ENCODE results near the gene GNG7.
"Not testable (repeated sequence)": the region's sequence is repeated elsewhere in the genome, so short reads cannot be mapped to it uniquely, and the experiment has no call there.

The GNG7 gene

DNA sequence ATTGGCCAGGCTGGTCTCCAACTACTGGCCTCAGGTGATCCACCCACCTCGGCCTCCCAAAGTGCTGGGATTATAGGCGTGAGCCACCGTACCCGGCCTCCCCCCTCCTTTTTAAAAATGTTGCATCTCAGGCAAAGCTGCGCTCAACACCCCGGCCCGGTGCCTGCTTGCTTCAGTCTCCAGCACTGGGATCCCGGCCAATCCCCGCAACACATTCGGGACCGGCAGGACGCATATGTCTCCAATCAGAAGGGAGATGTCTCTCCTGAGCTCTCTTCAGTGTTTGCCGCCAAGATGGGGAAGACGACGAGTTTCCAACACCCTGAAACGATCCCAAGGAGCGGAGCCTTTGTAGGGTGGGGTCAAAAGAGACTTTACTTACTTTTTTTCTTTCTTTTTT, 16.1 kb downstream of the GNG7 start:
- no peaks in the 10 kb centered on the region for H3K4me1 ChIP-seq (ENCODE audit: control insufficient read depth, insufficient read depth, low read length)
- H3K9me3 ChIP-seq (ENCODE audit: control insufficient read depth, insufficient read depth, low read length): no peaks in the 10 kb centered on the region
- H3K4me3 ChIP-seq (ENCODE audit: low read depth, low read length): no peak overlapping the region
- no peaks in the 10 kb centered on the region for H3K27me3 ChIP-seq (ENCODE audit: control insufficient read depth, insufficient read depth, low read length)
- no peak overlapping the region for H3K9ac ChIP-seq (ENCODE audit: low read depth, low read length)
- no peaks in the 10 kb centered on the region for H3K36me3 ChIP-seq (ENCODE audit: control insufficient read depth, insufficient read depth, low read length)
- H3K27ac ChIP-seq (ENCODE audit: low read depth, low read length): no peak overlapping the region

DNA sequence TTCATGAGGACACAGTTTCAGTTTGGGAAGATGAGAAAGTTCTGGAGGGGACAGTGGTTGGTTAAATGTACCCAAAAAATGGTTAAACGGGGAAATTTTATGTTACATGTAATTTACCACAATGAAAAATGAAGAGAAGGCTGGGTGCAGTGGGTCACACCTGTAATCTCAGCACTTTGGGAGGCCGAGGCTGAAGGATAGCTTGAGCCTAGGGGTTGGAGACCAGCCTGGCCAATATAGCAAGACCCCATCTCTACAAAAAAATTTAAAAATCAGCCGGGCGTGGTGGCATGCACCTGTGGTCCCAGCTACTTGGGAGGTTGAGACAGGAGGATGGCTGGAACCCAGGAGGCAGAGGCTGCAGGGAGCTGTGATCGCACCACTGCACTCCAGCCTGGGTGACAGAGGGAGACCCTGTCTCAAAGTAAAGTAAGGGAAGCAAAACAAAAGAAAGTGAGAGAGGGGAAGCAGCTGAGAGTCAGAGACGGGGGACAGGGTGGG, 17.2 kb downstream of the GNG7 start:
- Histone ChIP-seq H3K4me3 (ENCODE audit: low read depth, low read length) (no peak overlapping the region), H3K9me3 (ENCODE audit: control insufficient read depth, insufficient read depth, low read length) (no peaks in the 10 kb centered on the region), H3K9ac (ENCODE audit: low read depth, low read length) (no peak overlapping the region), H3K36me3 (ENCODE audit: control insufficient read depth, insufficient read depth, low read length) (no peaks in the 10 kb centered on the region), H3K4me1 (ENCODE audit: control insufficient read depth, insufficient read depth, low read length) (no peaks in the 10 kb centered on the region), H3K27ac (ENCODE audit: low read depth, low read length) (no peak overlapping the region), H3K27me3 (ENCODE audit: control insufficient read depth, insufficient read depth, low read length) (no peaks in the 10 kb centered on the region)

- Histone ChIP-seq H3K4me3 (ENCODE audit: low read depth, low read length) (no peak overlapping the region), H3K9me3 (ENCODE audit: control insufficient read depth, insufficient read depth, low read length) (no peaks in the 10 kb centered on the region), H3K27me3 (ENCODE audit: control insufficient read depth, insufficient read depth, low read length) (no peaks in the 10 kb centered on the region), H3K4me1 (ENCODE audit: control insufficient read depth, insufficient read depth, low read length) (no peaks in the 10 kb centered on the region), H3K36me3 (ENCODE audit: control insufficient read depth, insufficient read depth, low read length) (no peaks in the 10 kb centered on the region), H3K9ac (ENCODE audit: low read depth, low read length) (no peak overlapping the region), H3K27ac (ENCODE audit: low read depth, low read length) (no peak overlapping the region)
These were observed 19.0 kb downstream of the GNG7 start for GRCh38 chr19:2683430-2684003.

DNA sequence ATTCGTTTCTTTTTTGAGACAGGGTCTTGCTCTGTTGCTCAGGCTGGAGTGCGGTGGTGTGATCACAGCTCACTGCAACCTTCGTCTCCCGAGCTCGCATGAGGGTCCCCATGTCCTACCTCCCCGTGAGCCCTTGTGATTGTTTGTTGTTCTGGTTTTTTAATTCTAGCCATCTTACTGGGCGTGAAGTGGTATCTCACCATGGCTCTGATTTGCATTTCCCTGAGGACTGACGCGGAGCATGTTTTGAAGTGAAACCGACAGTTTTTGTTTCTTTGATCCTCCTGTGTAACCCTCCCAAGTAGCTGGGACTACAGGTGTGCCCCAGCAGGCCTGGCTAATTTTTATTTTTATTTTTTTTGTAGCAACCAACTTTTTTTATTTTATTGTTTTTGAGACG, 21.7 kb downstream of the GNG7 start:
- Histone ChIP-seq H3K27me3 (ENCODE audit: control insufficient read depth, insufficient read depth, low read length) (no peaks in the 10 kb centered on the region), H3K4me1 (ENCODE audit: control insufficient read depth, insufficient read depth, low read length) (no peaks in the 10 kb centered on the region), H3K9ac (ENCODE audit: low read depth, low read length) (no peak overlapping the region), H3K4me3 (ENCODE audit: low read depth, low read length) (no peak overlapping the region), H3K27ac (ENCODE audit: low read depth, low read length) (no peak overlapping the region), H3K36me3 (ENCODE audit: control insufficient read depth, insufficient read depth, low read length) (no peaks in the 10 kb centered on the region), H3K9me3 (ENCODE audit: control insufficient read depth, insufficient read depth, low read length) (no peaks in the 10 kb centered on the region)

DNA sequence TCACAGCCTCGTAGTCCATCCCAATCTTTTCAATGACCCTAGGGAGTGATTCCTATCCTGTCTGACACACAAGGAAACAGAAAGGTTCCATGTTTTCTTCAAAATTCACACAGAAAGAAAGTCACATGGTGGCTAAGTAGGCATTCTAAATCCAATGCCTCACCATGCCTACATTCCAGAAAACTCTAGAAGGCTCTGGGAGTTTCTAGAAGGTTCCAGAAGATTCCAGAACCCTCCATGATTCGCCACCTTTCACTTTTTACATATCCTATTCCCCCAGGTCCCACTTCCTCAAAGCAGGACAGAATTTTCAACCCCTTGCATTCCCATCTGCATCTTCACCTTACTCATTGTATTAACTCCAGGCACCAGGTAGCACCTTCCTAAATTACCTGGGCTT, 23.1 kb downstream of the GNG7 start:
- Histone ChIP-seq H3K4me1 (ENCODE audit: control insufficient read depth, insufficient read depth, low read length) (peaks cover 9% of the 10 kb centered on the region), H3K9ac (ENCODE audit: low read depth, low read length) (no peak overlapping the region), H3K36me3 (ENCODE audit: control insufficient read depth, insufficient read depth, low read length) (no peaks in the 10 kb centered on the region), H3K4me3 (ENCODE audit: low read depth, low read length) (no peak overlapping the region), H3K27me3 (ENCODE audit: control insufficient read depth, insufficient read depth, low read length) (0 out of 2 replicates have a peak, but pooled peaks cover 3% of the 10 kb centered on the region), H3K27ac (ENCODE audit: low read depth, low read length) (no peak overlapping the region), H3K9me3 (ENCODE audit: control insufficient read depth, insufficient read depth, low read length) (no peaks in the 10 kb centered on the region)

DNA sequence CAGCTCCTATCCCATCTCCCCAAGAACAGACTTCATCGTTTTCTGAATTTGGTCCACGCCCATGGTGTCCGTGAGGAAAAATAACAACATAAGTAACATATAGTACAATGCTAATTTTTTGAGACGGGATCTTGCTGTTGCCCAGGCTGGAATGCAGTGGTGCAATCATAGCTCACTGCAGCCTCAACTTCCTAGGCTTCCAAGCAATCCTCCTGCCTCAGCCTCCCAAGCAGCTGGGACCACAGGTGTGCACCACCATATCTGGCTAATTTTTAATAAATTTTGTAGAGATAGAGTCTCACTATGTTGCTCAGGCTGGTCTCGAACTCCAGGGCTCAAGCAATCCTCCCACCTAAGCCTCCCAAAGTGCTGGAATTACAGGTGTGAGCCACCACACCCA, 23.5 kb downstream of the GNG7 start:
- H3K27me3 ChIP-seq (ENCODE audit: control insufficient read depth, insufficient read depth, low read length); H3K27ac ChIP-seq (ENCODE audit: low read depth, low read length); H3K4me1 ChIP-seq (ENCODE audit: control insufficient read depth, insufficient read depth, low read length): not testable (repeated sequence)

DNA sequence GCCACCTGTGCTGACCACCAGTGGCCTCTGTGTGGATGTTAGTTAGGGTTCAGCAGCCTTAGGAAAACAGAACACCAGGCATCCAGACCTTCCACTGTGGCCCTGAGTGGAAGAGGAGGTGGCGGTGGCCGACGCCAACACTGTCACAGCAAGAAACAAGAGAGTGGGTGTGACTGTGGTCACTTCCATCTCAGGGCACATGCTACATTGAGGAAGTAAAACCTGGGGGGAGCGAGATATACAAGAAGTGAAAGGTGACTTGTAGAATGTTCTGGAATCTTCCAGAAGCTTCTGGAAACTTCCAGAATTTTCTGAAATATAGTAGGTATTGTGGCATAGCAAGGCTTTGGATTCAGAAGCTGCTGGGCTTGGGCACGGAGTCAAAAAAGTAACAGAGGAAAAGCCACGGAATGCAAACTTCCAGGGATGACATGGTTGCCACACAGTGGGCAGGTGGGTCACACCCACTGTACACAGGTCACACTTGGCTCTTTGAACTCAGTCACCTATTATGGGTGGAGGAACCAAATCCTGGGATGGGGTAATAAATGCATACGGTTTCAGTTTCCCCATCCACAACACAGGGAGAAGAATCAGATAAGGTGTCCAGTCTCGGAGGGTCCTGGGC, 24.3 kb downstream of the GNG7 start:
- Histone ChIP-seq H3K27me3 (ENCODE audit: control insufficient read depth, insufficient read depth, low read length) (0 out of 2 replicates have a peak, but pooled peaks cover 3% of the 10 kb centered on the region), H3K9ac (ENCODE audit: low read depth, low read length) (no peak overlapping the region), H3K9me3 (ENCODE audit: control insufficient read depth, insufficient read depth, low read length) (no peaks in the 10 kb centered on the region), H3K36me3 (ENCODE audit: control insufficient read depth, insufficient read depth, low read length) (no peaks in the 10 kb centered on the region), H3K4me3 (ENCODE audit: low read depth, low read length) (no peak overlapping the region), H3K4me1 (ENCODE audit: control insufficient read depth, insufficient read depth, low read length) (peaks cover 9% of the 10 kb centered on the region), H3K27ac (ENCODE audit: low read depth, low read length) (no peak overlapping the region)

More for the DNA sequence above, 23.5 kb downstream of the GNG7 start:
- not testable (repeated sequence) for H3K9me3 ChIP-seq (ENCODE audit: control insufficient read depth, insufficient read depth, low read length); H3K4me3 ChIP-seq (ENCODE audit: low read depth, low read length); H3K36me3 ChIP-seq (ENCODE audit: control insufficient read depth, insufficient read depth, low read length); H3K9ac ChIP-seq (ENCODE audit: low read depth, low read length)

DNA sequence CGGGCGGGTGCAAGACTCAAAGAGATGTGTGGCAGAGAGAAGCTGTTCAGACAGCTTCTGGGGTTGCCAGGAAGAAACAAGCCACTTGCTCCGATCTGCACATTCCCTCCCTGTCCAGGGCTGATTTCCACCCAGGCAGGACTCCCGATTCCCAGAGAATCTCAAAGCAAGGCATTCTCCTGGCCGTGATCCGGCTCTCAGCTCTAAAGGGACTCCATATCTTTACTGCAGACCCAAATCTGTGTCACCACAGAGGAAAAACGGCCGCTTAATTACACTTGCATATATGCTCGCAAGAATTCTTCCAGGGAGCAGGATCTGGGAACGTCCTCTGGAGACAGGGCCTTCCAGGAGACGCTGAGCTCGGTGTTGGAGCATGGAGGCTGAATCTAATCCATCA, 25.7 kb downstream of the GNG7 start:
- Histone ChIP-seq H3K27me3 (ENCODE audit: control insufficient read depth, insufficient read depth, low read length) (0 out of 2 replicates have a peak, but pooled peaks cover 3% of the 10 kb centered on the region), H3K36me3 (ENCODE audit: control insufficient read depth, insufficient read depth, low read length) (no peaks in the 10 kb centered on the region), H3K9me3 (ENCODE audit: control insufficient read depth, insufficient read depth, low read length) (no peaks in the 10 kb centered on the region), H3K27ac (ENCODE audit: low read depth, low read length) (no peak overlapping the region), H3K4me1 (ENCODE audit: control insufficient read depth, insufficient read depth, low read length) (peaks cover 9% of the 10 kb centered on the region), H3K9ac (ENCODE audit: low read depth, low read length) (no peak overlapping the region), H3K4me3 (ENCODE audit: low read depth, low read length) (no peak overlapping the region)

DNA sequence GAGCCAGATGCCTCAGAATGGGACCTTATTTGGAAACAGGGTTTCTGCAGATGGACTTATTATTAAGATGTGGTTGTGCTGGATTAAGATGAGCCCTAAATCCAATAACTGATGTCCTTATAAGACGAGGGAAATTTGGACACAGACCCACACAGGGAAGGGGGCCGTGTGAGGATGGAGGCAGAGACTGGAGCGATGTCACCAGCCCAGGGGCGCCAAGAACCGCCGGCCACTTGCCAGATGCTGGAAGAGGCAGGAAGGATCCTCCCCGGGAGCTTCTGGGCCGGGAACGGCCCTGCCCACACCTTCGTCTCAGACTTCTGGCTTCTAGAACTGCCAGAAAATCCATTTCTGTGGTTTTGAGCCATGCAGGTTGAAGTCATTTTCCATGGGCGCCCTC, 26.6 kb downstream of the GNG7 start:
- 0 out of 2 replicates have a peak, but pooled peaks cover 3% of the 10 kb centered on the region for H3K27me3 ChIP-seq (ENCODE audit: control insufficient read depth, insufficient read depth, low read length)
- no peak overlapping the region for H3K4me3 ChIP-seq (ENCODE audit: low read depth, low read length)
- peaks cover 9% of the 10 kb centered on the region for H3K4me1 ChIP-seq (ENCODE audit: control insufficient read depth, insufficient read depth, low read length)
- no peaks in the 10 kb centered on the region for H3K36me3 ChIP-seq (ENCODE audit: control insufficient read depth, insufficient read depth, low read length)
- H3K27ac ChIP-seq (ENCODE audit: low read depth, low read length): no peak overlapping the region
- no peak overlapping the region for H3K9ac ChIP-seq (ENCODE audit: low read depth, low read length)
- H3K9me3 ChIP-seq (ENCODE audit: control insufficient read depth, insufficient read depth, low read length): no peaks in the 10 kb centered on the region

DNA sequence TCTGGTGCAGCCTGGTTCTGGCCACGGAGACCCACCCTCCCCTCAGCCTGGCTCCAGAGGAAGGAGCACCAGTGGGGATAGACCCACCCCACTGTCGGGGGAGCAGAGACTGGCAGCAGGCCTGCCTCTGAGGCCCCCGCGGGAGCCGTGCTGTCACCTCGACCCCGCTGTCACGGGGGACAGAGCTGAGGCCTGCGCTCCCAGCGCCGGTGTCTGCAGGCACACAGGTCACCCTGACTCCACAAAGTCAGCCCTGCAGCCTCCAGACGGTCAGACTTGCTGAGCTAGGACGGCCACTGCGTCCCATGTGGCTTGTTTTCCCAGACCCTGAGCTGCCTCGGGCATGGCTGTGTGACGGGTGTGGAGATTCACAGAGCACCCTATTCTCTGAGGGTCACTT, 32.3 kb downstream of the GNG7 start:
- Histone ChIP-seq H3K27ac (ENCODE audit: low read depth, low read length) (no peak overlapping the region), H3K9ac (ENCODE audit: low read depth, low read length) (no peak overlapping the region), H3K36me3 (ENCODE audit: control insufficient read depth, insufficient read depth, low read length) (no peaks in the 10 kb centered on the region), H3K27me3 (ENCODE audit: control insufficient read depth, insufficient read depth, low read length) (0 out of 2 replicates have a peak, but pooled peaks cover 3% of the 10 kb centered on the region), H3K9me3 (ENCODE audit: control insufficient read depth, insufficient read depth, low read length) (no peaks in the 10 kb centered on the region), H3K4me3 (ENCODE audit: low read depth, low read length) (no peak overlapping the region), H3K4me1 (ENCODE audit: control insufficient read depth, insufficient read depth, low read length) (peaks cover 7% of the 10 kb centered on the region)

DNA sequence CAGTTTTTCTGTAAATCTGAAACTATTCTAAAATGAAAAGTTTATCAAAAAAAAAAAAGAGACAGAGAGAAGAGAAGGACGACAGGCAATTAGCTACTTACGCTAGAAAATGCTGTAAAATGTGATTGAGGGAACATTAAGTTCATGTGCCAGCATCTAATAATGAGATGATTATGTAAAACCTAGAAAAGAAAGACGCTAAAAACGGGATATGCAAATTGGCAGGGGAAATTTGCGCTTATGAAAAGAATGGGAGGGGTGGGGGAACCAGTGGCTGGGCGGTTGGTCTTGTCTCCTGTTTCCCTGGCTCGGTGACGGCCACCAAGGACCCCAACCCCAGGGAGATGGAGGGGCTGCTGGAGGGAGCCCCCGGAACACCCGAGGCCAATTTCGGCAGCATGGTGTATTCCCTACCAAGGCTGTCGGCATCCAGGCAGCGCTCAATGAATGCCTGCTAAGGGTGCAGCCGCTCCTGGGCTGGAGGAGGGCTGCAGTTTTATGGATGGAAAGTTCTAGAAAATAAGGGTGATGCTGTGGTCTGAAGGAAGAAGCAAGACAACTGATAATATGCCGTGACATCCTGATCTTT, 34.2 kb downstream of the GNG7 start:
- Histone ChIP-seq H3K4me1 (ENCODE audit: control insufficient read depth, insufficient read depth, low read length) (no peaks in the 10 kb centered on the region), H3K27ac (ENCODE audit: low read depth, low read length) (no peak overlapping the region)

More for the DNA sequence above, 34.2 kb downstream of the GNG7 start:
- no peaks in the 10 kb centered on the region for H3K36me3 ChIP-seq (ENCODE audit: control insufficient read depth, insufficient read depth, low read length)
- H3K27me3 ChIP-seq (ENCODE audit: control insufficient read depth, insufficient read depth, low read length): no peaks in the 10 kb centered on the region
- no peaks in the 10 kb centered on the region for H3K9me3 ChIP-seq (ENCODE audit: control insufficient read depth, insufficient read depth, low read length)
- no peak overlapping the region for H3K4me3 ChIP-seq (ENCODE audit: low read depth, low read length)
- H3K9ac ChIP-seq (ENCODE audit: low read depth, low read length): no peak overlapping the region

Measured in HUES48 (cell line).